ENCODE measurements around the gene CCL4.

DNA sequence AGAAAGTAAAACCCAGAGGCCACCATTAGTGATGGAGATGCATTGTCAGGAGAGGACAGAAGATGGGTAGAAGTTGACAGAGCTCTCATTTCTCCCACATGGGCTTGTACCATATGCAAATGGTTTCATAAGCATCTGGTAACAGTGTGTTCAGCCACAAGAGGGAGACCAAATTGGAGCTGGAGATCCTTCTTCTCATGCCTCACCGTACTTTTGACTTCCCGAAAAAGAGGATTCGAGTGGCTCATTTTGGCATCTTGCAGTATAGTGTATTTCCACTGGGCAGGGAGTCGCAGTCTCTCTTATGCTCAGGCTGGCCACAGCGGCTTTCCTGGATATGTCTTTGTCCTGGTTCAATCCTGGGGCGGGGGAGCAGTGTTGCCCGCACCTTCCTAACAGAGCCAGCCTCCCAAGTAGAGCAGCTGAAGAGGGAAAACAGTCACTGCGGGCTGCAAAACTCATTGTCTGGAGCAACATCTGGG, 49.1 kb downstream of the CCL4 start:
- no peak for TF ChIP-seq BHLHE40 (IDR thresholded peaks at IDR 0.05; ENCODE audit: borderline replicate concordance)
- no peak for TF ChIP-seq FOXK2 (IDR thresholded peaks at IDR 0.05)
- TF ChIP-seq LEF1 (IDR thresholded peaks at IDR 0.05; ENCODE audit: borderline replicate concordance): no peak
- TF ChIP-seq NFRKB (IDR thresholded peaks at IDR 0.05): no peak
- no peak for TF ChIP-seq ARNT (IDR thresholded peaks at IDR 0.05)
- no peak for TF ChIP-seq SUZ12 (IDR thresholded peaks at IDR 0.05)
- TF ChIP-seq ELF4 (IDR thresholded peaks at IDR 0.05): no peak
- no peak for TF ChIP-seq FOXA1 (IDR thresholded peaks at IDR 0.05)

All from HEK293T (cell line).